DND-41 (cell line): ENCODE measurements around the gene NINJ1.

Experiments
- CTCF ChIP-seq: IDR thresholded peaks from 2 replicates; pipeline ENCODE4 v1.5.1; 2012; ENCODE audit warnings: borderline replicate concordance, low read length, moderate library complexity, mild to moderate bottlenecking; ENCODE audit not compliant: poor library complexity, severe bottlenecking; ENCODE audit errors: extremely low read depth
- EZH2 ChIP-seq: IDR thresholded peaks from 3 replicates; pipeline ENCODE4 v1.6.1; 2012; ENCODE audit warnings: borderline replicate concordance, low read depth, mild to moderate bottlenecking, moderate library complexity, low read length, inconsistent platforms; ENCODE audit not compliant: severe bottlenecking

DNA sequence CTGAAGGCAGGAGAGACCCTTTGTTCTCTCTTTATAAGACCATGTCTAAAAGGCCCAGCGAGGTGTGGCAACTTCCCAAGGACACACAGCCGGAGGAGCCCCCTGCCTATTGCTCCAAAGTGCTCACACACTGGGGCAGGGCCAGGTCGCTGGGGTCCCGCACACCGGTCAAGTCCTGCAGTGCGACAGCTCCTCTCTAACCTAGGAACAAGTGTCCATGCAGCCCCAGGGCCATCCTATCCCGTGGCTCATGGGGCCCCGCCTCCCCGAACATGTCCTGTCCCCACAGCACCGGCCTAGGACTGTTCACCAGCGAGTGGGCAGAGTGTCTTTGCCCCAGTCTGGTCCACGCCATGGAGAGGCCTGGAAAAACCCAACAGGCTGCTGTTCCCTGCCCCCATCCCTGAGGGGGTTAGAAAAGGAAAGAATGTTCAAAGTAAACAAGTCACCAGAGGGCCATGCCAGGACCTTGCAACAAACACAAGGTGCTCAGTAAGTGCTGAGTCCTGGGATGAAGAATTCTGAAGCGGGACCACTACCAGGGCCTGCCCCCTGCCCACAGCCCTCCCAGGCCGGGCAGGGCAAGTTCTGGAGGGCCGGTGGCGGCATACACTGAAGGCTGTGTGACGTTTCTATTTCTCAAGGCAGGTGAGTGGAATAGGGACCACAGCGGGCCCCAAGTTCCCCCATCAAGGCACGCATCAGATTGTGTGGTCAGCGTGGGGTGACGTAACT is 938 bp downstream of the NINJ1 start:
- TF ChIP-seq CTCF (no peak), EZH2 (no peak)
